GM21576 (cell line): ENCODE results near the gene PRRT3.
"Not testable (repeated sequence)": the region's sequence is repeated elsewhere in the genome, so short reads cannot be mapped to it uniquely, and the experiment has no call there.

Source experiments
- ATAC-seq: cut with Tn5 transposase; IDR thresholded peaks from one replicate; pipeline ENCODE4 v1.9.1; 2021; ENCODE audit warnings: mild to moderate bottlenecking, moderate library complexity; ENCODE audit not compliant: unreplicated experiment

Gene PRRT3

DNA sequence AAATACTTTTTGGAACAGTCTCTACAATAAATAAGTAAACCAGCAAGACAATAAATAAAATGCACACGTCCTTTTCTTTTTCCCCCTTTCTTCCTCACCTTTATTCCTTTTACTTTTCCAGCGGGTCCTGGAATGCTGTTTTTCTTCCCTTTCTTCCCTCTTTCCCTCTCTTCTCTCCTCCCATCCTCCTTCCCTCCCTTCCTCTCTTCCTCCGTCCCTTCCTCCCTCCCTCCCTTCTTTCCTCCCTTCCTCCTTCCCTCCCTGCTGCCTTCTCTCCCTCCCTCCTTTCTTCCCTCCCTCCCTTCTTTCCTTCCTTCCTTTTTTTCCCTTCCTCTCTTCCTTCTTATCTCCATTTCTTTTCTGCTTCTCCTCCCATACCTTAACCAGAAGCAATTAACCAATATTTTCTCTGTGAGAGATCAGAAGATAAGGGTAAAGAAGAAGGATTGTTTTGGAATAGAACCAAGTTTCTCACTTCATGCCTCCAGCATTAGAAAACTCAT is 52.9 kb downstream of the PRRT3 start:
- ATAC-seq, result no peak

DNA sequence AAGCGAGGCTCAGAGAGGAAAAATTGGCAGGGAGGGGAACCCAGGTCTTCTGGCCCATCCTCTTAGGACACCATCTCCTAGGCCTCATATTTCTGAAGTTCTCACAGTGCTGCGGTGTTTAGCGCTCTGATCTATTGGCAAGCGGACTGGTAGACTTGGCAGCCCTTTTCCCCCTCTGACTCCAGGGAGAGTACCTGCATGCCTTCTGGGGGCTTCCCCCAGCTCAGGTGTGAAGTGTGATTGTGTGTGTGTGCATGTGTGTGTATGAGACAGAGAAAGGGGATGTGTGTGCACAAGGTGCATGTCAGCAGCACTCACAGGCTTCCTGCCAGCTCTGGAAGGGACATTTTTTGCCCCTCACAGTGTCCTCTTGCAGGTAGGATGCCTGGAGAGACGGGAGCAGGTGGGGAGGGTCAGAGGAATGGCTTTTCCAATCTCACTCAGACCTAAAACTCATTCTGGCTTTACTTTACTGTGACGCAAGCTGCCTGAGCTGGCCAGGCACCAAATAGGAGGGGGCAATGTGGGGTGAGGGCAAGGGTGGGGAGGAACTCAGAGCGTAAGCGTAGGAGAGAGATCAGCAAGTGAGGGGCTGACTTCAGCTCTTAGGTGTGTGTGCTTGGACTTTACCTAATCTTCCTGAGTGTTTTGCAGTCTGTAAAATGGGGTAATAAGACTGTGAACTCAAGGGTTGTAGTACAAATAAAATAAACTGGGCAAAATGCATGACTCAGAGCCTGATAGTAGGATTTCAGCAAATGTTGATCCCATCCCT is 53.6 kb downstream of the PRRT3 start:
- ATAC-seq, result no peak

DNA sequence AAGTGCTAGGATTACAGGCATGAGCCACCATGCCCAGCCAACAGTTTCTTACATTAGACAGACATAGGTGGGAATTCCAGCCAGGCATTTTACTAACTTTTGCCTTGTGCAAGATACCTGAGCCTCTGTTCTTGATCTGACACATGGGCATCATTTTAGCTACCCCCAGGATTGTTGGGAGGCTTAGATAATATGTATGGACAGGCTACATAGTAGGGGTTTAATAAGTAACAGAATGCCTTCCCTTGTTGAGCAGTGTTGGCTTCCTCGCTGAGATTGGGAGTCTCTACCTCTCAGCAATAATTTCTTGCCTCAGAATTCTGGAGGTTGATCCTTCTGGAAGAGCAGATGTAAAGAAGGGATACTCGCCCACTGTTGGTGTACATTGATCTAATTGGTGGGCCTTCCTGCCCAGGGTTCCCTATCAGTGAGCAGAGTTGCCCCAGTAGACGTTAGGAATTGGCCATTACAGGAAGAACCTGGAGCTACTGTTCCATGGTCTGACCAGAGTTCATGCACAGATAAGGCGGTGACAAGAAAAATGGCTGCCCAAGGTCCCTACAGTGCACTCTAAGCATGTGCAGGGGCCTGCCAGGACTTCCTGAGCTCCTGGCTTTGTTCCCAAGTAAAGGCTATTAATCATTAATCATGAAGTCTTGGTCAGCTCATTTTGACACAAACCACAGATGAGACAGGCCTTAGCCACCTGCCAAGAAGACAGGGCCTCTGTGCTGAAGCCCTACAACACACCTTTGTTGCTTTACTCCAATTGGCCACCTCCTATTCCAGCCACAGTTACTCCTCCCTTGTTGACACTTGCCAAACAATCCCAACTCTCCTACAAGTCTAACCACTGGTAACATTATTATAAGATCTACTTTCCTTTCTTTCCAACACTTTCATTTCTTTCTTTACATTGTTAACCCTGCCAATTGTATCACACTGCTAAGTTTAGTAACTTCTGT is 54.5 kb downstream of the PRRT3 start:
- ATAC-seq, result no peak

DNA sequence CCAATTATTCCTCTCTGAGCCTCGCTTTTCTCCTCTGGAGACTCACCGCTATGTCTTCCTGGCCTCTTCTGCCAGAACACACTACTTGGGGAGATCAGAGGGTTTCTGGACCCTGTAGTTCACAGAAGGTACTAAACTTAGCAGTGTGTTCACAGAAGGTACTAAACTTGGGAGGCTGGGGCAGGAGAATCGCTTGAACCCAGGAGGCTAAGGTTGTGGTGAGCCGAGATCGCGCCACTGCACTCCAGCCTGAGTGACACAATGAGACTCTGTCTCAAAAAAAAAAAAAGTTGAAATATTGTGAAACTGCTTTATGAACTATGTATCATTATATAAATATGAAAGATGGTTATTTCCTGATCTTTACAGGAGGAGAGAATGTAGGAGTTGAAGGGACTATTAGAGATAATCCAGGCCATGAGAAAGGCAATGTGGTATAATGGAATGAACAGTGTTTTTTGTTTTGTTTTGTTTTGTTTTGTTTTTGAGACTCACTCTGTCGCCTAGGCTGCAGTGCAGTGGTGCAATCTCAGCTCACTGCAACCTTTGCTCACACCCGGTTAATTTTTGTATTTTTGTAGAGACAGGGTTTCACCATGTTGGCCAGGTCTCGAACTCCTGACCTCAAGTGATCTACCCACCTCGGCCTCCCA is 55.3 kb downstream of the PRRT3 start:
- ATAC-seq, result not testable (repeated sequence)

DNA sequence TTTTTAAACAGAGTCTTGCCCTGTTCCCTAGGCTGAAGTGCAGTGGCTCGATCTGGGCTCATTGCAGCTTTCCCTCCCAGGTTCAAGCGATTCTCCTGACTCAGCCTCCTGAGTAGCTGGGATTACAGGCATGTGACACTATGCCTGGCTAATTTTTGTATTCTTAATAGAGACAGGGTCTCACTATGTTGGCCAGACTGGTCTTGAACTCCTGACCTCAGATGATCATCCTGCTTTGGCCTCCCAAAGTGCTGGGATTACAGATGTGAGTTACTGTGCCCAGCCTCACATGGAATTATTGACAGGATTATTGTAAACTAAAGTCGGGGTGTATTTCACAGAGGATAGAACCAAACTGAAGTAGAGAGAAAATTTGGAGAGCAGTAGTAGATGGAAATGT is 56.5 kb downstream of the PRRT3 start:
- not testable (repeated sequence) for ATAC-seq
